ENCODE data around the gene PRKN. TPM values are rescaled to one million over a fixed set of nuclear protein-coding genes. Genes with fewer than 3 reads are reported as not detected.
A peak's percentile ranks its signal among the peaks of the same experiment; 100 is the strongest.

PRKN gene
- total RNA-seq, 1 donor from 2014 or later = 1.2 TPM

- no peak for DNase-seq (ENCODE audit: low read depth)
- Histone ChIP-seq H3K4me3 (ENCODE audit: low read depth, low read length) (no peak overlapping the region), H3K36me3 (ENCODE audit: control insufficient read depth, insufficient read depth, low read length) (no peaks in the 10 kb centered on the region), H3K27me3 (ENCODE audit: control insufficient read depth, insufficient read depth, low read length) (no peaks in the 10 kb centered on the region)
- TF ChIP-seq CTCF (IDR thresholded peaks at IDR 0.05; ENCODE audit: insufficient read depth, low read length, poor library complexity, severe bottlenecking) = no peak
These were observed 1058.9 kb downstream of the PRKN start for GRCh38 chr6:161668665-161669064.

GRCh38 chr6:161667957-161668356 lies 1059.6 kb downstream of the PRKN start:
- Histone ChIP-seq H3K27me3 (ENCODE audit: control insufficient read depth, insufficient read depth, low read length) (no peaks in the 10 kb centered on the region), H3K36me3 (ENCODE audit: control insufficient read depth, insufficient read depth, low read length) (no peaks in the 10 kb centered on the region), H3K4me3 (ENCODE audit: low read depth, low read length) (no peak overlapping the region)
- no peak for TF ChIP-seq CTCF (IDR thresholded peaks at IDR 0.05; ENCODE audit: insufficient read depth, low read length, poor library complexity, severe bottlenecking)
- no peak for DNase-seq (ENCODE audit: low read depth)

GRCh38 chr6:161663682-161664081 lies 1063.9 kb downstream of the PRKN start:
- H3K36me3 ChIP-seq (ENCODE audit: control insufficient read depth, insufficient read depth, low read length) = no peaks in the 10 kb centered on the region
- no peak for DNase-seq (ENCODE audit: low read depth)
- no peak overlapping the region for H3K4me3 ChIP-seq (ENCODE audit: low read depth, low read length)
- TF ChIP-seq CTCF (IDR thresholded peaks at IDR 0.05; ENCODE audit: insufficient read depth, low read length, poor library complexity, severe bottlenecking) = no peak
- H3K27me3 ChIP-seq (ENCODE audit: control insufficient read depth, insufficient read depth, low read length) = no peaks in the 10 kb centered on the region

GRCh38 chr6:161660666-161661571 lies 1066.6 kb downstream of the PRKN start:
- Histone ChIP-seq H3K36me3 (ENCODE audit: control insufficient read depth, insufficient read depth, low read length) (no peaks in the 10 kb centered on the region), H3K27me3 (ENCODE audit: control insufficient read depth, insufficient read depth, low read length) (no peaks in the 10 kb centered on the region), H3K4me3 (ENCODE audit: low read depth, low read length) (no peak overlapping the region)
- TF ChIP-seq CTCF (IDR thresholded peaks at IDR 0.05; ENCODE audit: insufficient read depth, low read length, poor library complexity, severe bottlenecking) = no peak
- DNase-seq (ENCODE audit: low read depth) = no peak

- no peaks in the 10 kb centered on the region for H3K27me3 ChIP-seq (ENCODE audit: control insufficient read depth, insufficient read depth, low read length)
- DNase-seq (ENCODE audit: low read depth) = peak; percentile 7
- TF ChIP-seq CTCF (IDR thresholded peaks at IDR 0.05; ENCODE audit: insufficient read depth, low read length, poor library complexity, severe bottlenecking) = no peak
- H3K4me3 ChIP-seq (ENCODE audit: low read depth, low read length) = no peak overlapping the region
- no peaks in the 10 kb centered on the region for H3K36me3 ChIP-seq (ENCODE audit: control insufficient read depth, insufficient read depth, low read length)
These were observed 1069.4 kb downstream of the PRKN start for GRCh38 chr6:161658211-161658610.

GRCh38 chr6:161654209-161654608 lies 1073.4 kb downstream of the PRKN start:
- Histone ChIP-seq H3K27me3 (ENCODE audit: control insufficient read depth, insufficient read depth, low read length) (no peaks in the 10 kb centered on the region), H3K36me3 (ENCODE audit: control insufficient read depth, insufficient read depth, low read length) (no peaks in the 10 kb centered on the region), H3K4me3 (ENCODE audit: low read depth, low read length) (no peak overlapping the region)
- no peak for TF ChIP-seq CTCF (IDR thresholded peaks at IDR 0.05; ENCODE audit: insufficient read depth, low read length, poor library complexity, severe bottlenecking)
- DNase-seq (ENCODE audit: low read depth) = no peak

Data from kidney epithelial cell (primary cell).